Body of pancreas (tissue), 4 donors: Measurements from ENCODE around the gene NDUFAF3. TPM values are rescaled to one million over a fixed set of nuclear protein-coding genes. Genes with fewer than 3 reads are reported as not detected.
A peak's percentile ranks its signal among the peaks of the same experiment; 100 is the strongest.

ENCODE experiments used
- ATAC-seq: fragments of 150-250 bp; one replicate; pipeline ENCODE4 v1.9.1; 2016
- DNase-seq, 4 donors: peaks; one replicate each; pipeline ENCODE4 v3.0.0-alpha.2; 2019
- H3K27ac ChIP-seq, 4 donors: fragments of 200-600 bp; sonication (generic); 1 replicate in 3 of 4; 2 replicates in 1 of 4; pipeline versions ENCODE4 v1.5.1 to v1.6.1; 2016 to 2019; ENCODE audit warnings: mild to moderate bottlenecking in 1 of 4, mixed read lengths in 1 of 4, moderate library complexity in 1 of 4
- H3K27me3 ChIP-seq, 2 donors: fragments of 200-600 bp; sonication (generic); one replicate each; pipeline ENCODE4 v1.6.0; 2016; ENCODE audit warnings: mild to moderate bottlenecking in 1 of 2
- H3K36me3 ChIP-seq, 2 donors: fragments of 200-600 bp; sonication (generic); replicated peaks in 1 of 2; 2 replicates each; pipeline ENCODE4 v1.5.1; 2016; ENCODE audit warnings: low read depth in 2 of 2; ENCODE audit not compliant: insufficient read depth in 1 of 2
- H3K4me1 ChIP-seq: fragments of 200-600 bp; sonication (generic); one replicate; pipeline ENCODE4 v1.6.0; 2016
- H3K4me3 ChIP-seq, 2 donors: fragments of 200-600 bp; sonication (generic); 1 replicate in 1 of 2; 2 replicates in 1 of 2; pipeline ENCODE4 v1.5.1; 2016 to 2019
- H3K9me3 ChIP-seq, 3 donors: fragments of 200-600 bp; sonication (generic); 1 replicate in 2 of 3; 2 replicates in 1 of 3; pipeline ENCODE4 v1.5.1; 2016
- CTCF ChIP-seq, 7 experiments: fragments of 450-650 bp in 4 of 7; fragments of 200-600 bp in 3 of 7; sonication (generic) in 3 of 7; IDR thresholded peaks; one replicate each; pipeline ENCODE4 v1.5.1; 2016 to 2019; ENCODE audit warnings: antibody characterized with exemption in 7 of 7
- POLR2A ChIP-seq, 3 donors: fragments of 450-650 bp; IDR thresholded peaks; one replicate each; pipeline ENCODE4 v1.6.1; 2016; ENCODE audit warnings: antibody characterized with exemption in 3 of 3, mild to moderate bottlenecking in 2 of 3
- WGBS, 2 donors: methylation state at CpG; one replicate each; pipeline ENCODE4 v1.1.5; 2017; 5-methylcytosine and 5-hydroxymethylcytosine counted together
- intact Hi-C: fragments of 100-400 bp; cut with DNase I; formaldehyde crosslinking; loops from one replicate; pipeline ENCODE4 v1.15.1; 2023
- microRNA counts, 2 donors: library from miRNA; unstranded; fragments of <30 nt; microRNA quantifications; one replicate each; lab custom pipeline; 2017
- microRNA-seq, 2 donors: library from miRNA; unstranded; fragments of <30 nt; microRNA quantifications; one replicate each; pipeline ENCODE4, GENCODE V29; 2016; ENCODE audit warnings: borderline number of aligned reads in 2 of 2, borderline replicate concordance in 2 of 2
- small RNA-seq: library from RNA; depleted of rRNA; stranded (forward); fragments of <200 nt; gene quantifications from one replicate; pipeline ENCODE3, GENCODE V24; 2016
- total RNA-seq, 2 donors: library from RNA; depleted of rRNA; stranded (reverse); fragments of >200 nt; gene quantifications; one replicate each; pipeline ENCODE4 v1.1.0, GENCODE V29; 2016

Gene NDUFAF3
- total RNA-seq, 2 donors from 2014 or later = 25.7 to 55.0 TPM

- Histone ChIP-seq H3K27me3 (no peaks in the 10 kb centered on the region), H3K4me3 (no peak overlapping the region), H3K27ac (no peak overlapping the region), H3K36me3 (peaks cover 13 to 18% of the 10 kb centered on the region in 2 donors), H3K9me3 (no peaks in the 10 kb centered on the region), H3K4me1 (no peaks in the 10 kb centered on the region)
- intact Hi-C loops = no loop called here
- 91% methylated on average over 10 of the region's 10 CpGs; no CpG with 5 or more reads in 1 of the 2 donors for WGBS, 2 donors
- DNase-seq (no peak), ATAC-seq (no peak)
- no peak for TF ChIP-seq CTCF (IDR thresholded peaks at IDR 0.05)
- no peak for TF ChIP-seq POLR2A (IDR thresholded peaks at IDR 0.05)
Measured at GRCh38 chr3:49057268-49057667, 35.3 kb downstream of the NDUFAF3 start.

GRCh38 chr3:49058011-49058410 is 36.1 kb downstream of the NDUFAF3 start:
- Histone ChIP-seq H3K4me1 (no peaks in the 10 kb centered on the region), H3K27ac (no peak overlapping the region), H3K27me3 (no peaks in the 10 kb centered on the region), H3K36me3 (peaks cover 13 to 17% of the 10 kb centered on the region in 2 donors), H3K4me3 (no peak overlapping the region), H3K9me3 (no peaks in the 10 kb centered on the region)
- ATAC-seq = no peak
- 94 to 95% methylated on average over 7 of the region's 7 CpGs for WGBS, 2 donors
- no peak for DNase-seq
- TF ChIP-seq POLR2A (IDR thresholded peaks at IDR 0.05) = no peak
- intact Hi-C loops = no loop called here

MicroRNAs within 50 kb of the gene (microRNA counts, 767-probe panel; counts per million panel counts)
- microRNA hsa-miR-191-5p (lab: Ali Mortazavi, UCI) = 6,730 to 10,383 counts per million in 2 donors
- 0 to 736 counts per million in 2 donors for microRNA hsa-miR-425-5p (lab: Ali Mortazavi, UCI)

Small RNA genes within 50 kb of the gene (microRNA-seq; reads per million reads assigned to microRNA genes)
- gene MIR191 (7,605 to 7,748 reads per million in 2 donors), gene MIR425 (764 to 777 reads per million in 2 donors)

Small RNA genes within 50 kb of the gene (small RNA-seq; reads per million reads assigned to genes)
- 1,347 reads per million, percentile 99 among the genes with 10 or more reads in this experiment for gene MIR191
- gene MIR425 = 9.9 reads per million, percentile 92 among the genes with 10 or more reads in this experiment

Other genes with a start within 250 kb of the NDUFAF3 start
- 10 to 100 TPM; 14.8 to 32.0 TPM for gene PRKAR2A, start 174.2 kb upstream of the NDUFAF3 start, total RNA-seq
- gene SLC25A20, start 123.2 kb upstream of the NDUFAF3 start, total RNA-seq = 10 to 100 TPM; 20.8 to 31.4 TPM
- 10 to 100 TPM; 43.1 to 99.5 TPM for gene ARIH2, start 103.3 kb upstream of the NDUFAF3 start, total RNA-seq
- 10 to 100 TPM; 72.9 to 73.8 TPM for gene P4HTM, start 31.9 kb upstream of the NDUFAF3 start, total RNA-seq
- 100 to 1,000 TPM; 109 to 136 TPM for gene WDR6, start 14.7 kb upstream of the NDUFAF3 start, total RNA-seq
- gene DALRD3, start 3.5 kb upstream of the NDUFAF3 start, total RNA-seq = 10 to 100 TPM; 67.6 to 72.6 TPM
- gene IMPDH2, start 7.3 kb downstream of the NDUFAF3 start, total RNA-seq = 100 to 1,000 TPM in 1 of 2 donors, 10 to 100 TPM in 1; 92.6 to 166 TPM
- gene QRICH1, start 72.0 kb downstream of the NDUFAF3 start, total RNA-seq = 10 to 100 TPM; 63.6 to 67.9 TPM
- gene QARS1, start 82.6 kb downstream of the NDUFAF3 start, total RNA-seq = 100 to 1,000 TPM; 135 to 223 TPM
- gene USP19, start 98.7 kb downstream of the NDUFAF3 start, total RNA-seq = 10 to 100 TPM; 30.6 to 33.6 TPM
- 100 to 1,000 TPM; 204 to 337 TPM for gene LAMB2, start 110.9 kb downstream of the NDUFAF3 start, total RNA-seq
- 10 to 100 TPM; 15.5 to 19.5 TPM for gene CCDC71, start 144.2 kb downstream of the NDUFAF3 start, total RNA-seq
- gene KLHDC8B, start 149.5 kb downstream of the NDUFAF3 start, total RNA-seq = 10 to 100 TPM; 19.5 to 22.1 TPM